Muscle layer of duodenum (tissue), 2 donors: ENCODE results near the gene EPHB1.

ENCODE experiments used
- H3K27ac ChIP-seq: one replicate; pipeline ENCODE4 v1.7.0; 2013; ENCODE audit warnings: mild to moderate bottlenecking, low read length
- H3K27me3 ChIP-seq: one replicate; pipeline ENCODE4 v1.7.0; 2013; ENCODE audit warnings: low read depth, mild to moderate bottlenecking, control low read depth, low read length
- H3K36me3 ChIP-seq, 2 donors: one replicate each; pipeline ENCODE4 v1.7.0; 2013; ENCODE audit warnings: low read length in 2 of 2, control low read depth in 1 of 2, mild to moderate bottlenecking in 1 of 2; ENCODE audit not compliant: insufficient read depth in 2 of 2, control insufficient read depth in 1 of 2
- H3K4me1 ChIP-seq, 2 donors: one replicate each; pipeline ENCODE4 v1.7.0; 2013; ENCODE audit warnings: low read length in 2 of 2, mild to moderate bottlenecking in 2 of 2, control low read depth in 1 of 2, moderate library complexity in 1 of 2; ENCODE audit not compliant: insufficient read depth in 2 of 2, control insufficient read depth in 1 of 2
- H3K4me3 ChIP-seq, 2 donors: one replicate each; pipeline ENCODE4 v1.7.0; 2013; ENCODE audit warnings: low read length in 2 of 2, low read depth in 1 of 2, mild to moderate bottlenecking in 1 of 2
- H3K9me3 ChIP-seq, 2 donors: one replicate each; pipeline ENCODE4 v1.7.0; 2013; ENCODE audit warnings: low read length in 2 of 2, control low read depth in 1 of 2, mild to moderate bottlenecking in 1 of 2; ENCODE audit not compliant: control insufficient read depth in 1 of 2
- donor health status: healthy.

The EPHB1 gene

DNA sequence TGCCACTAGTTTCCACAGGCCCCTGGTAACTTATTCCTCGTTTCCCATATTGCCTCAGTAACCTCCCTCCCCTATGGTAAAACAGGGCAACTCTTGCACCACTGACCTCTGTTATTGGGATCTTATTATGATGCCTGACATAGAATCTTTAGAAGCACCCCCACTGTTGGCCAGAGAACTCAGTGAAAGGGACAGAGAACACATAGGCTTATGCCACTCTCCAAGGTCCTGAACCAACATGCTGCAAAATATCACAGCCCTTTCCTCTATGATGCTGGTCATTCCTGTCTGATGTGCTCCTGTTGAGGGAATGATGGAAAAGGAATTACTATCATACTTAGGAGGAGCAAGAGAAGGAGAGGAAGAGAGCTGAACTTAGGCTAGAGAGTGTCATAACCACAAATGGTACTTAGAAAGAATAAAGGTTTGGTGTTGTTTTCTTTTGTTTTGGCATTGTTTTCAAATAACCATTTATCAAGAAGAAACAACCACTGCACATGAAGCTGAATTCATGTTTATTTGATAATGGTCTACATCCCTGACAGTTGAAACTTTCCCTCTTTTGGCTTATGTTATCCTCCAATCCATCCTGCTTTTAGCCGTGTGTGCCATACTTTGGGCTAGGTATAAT, 330.2 kb downstream of the EPHB1 start:
- H3K4me3 ChIP-seq: no peak overlapping the region
- H3K27ac ChIP-seq: no peak overlapping the region
- no peaks in the 10 kb centered on the region for H3K4me1 ChIP-seq
- H3K9me3 ChIP-seq: no peaks in the 10 kb centered on the region
- no peaks in the 10 kb centered on the region for H3K36me3 ChIP-seq
- H3K27me3 ChIP-seq: no peaks in the 10 kb centered on the region

DNA sequence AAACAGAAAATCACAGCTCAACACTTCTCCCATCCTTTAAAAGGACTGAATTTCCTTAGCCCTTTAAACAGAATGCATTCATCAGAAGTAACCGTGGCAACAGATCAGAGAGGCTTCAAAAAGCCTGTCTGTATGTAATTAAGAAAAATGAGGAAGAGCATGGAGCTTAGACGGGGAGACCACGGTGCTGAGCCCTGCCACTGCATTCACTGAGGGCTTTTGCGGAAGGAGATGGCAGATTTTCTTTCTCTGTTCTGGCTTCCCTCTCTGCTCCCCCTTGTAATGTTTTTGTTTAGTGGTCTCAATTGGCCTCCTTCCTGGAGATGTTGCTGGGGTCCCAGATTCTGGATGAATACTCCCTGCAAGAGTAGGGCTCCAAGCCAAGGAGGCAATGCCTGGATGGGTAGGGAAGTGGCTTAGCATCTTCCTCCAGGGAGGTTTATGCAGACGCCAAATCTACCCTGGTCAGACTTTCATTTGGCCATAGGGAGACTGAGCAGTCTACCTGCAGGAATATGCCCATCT, 332.9 kb downstream of the EPHB1 start:
- H3K36me3 ChIP-seq: no peaks in the 10 kb centered on the region

DNA sequence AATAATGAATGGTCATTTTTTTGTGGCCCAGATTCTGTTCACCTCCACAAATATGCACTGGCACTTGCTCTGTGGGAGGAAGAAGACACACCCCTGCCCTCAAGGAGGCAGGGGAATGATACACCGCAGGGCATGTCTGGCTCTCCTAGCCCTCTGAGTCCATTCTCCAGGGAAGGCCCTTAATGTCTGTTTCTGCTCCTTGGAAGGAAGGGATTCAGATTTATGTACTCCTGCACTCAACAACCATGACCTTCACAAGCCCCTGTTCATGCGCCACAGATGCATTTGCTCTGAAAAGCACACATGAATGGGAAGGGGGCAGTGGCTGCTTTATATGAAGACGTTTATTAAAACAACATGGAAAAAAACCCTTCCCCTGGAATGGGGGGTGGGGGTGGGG, 333.8 kb downstream of the EPHB1 start:
- Histone ChIP-seq H3K36me3 (no peaks in the 10 kb centered on the region), H3K4me1 (no peaks in the 10 kb centered on the region)

More for the DNA sequence above, 332.9 kb downstream of the EPHB1 start:
- H3K4me1 ChIP-seq: no peaks in the 10 kb centered on the region
- H3K27me3 ChIP-seq: no peaks in the 10 kb centered on the region
- H3K27ac ChIP-seq: no peak overlapping the region
- H3K9me3 ChIP-seq: no peaks in the 10 kb centered on the region
- no peak overlapping the region for H3K4me3 ChIP-seq

DNA sequence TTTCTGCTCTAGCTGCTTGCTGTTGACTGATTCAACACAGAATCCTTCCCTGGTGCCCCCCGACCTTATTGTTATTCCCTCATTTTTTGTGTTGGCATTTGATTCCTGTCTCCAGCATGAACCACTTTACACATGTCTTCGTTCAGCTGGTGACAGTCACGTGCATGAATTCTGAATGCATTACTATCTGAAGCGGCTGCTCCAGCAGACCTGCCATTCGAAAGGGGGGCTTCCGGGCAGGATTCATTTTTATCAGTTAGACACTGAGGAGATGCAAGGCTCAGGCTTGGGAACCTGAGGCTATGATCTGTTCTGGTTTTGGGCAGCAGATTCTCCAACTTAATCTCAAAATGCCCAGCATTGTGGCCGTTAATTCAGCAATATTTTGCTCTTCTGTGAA, 336.2 kb downstream of the EPHB1 start:
- H3K4me3 ChIP-seq: no peak overlapping the region
- H3K27me3 ChIP-seq: no peaks in the 10 kb centered on the region

More for the DNA sequence above, 333.8 kb downstream of the EPHB1 start:
- no peaks in the 10 kb centered on the region for H3K27me3 ChIP-seq
- no peaks in the 10 kb centered on the region for H3K9me3 ChIP-seq
- H3K4me3 ChIP-seq: no peak overlapping the region
- no peak overlapping the region for H3K27ac ChIP-seq

DNA sequence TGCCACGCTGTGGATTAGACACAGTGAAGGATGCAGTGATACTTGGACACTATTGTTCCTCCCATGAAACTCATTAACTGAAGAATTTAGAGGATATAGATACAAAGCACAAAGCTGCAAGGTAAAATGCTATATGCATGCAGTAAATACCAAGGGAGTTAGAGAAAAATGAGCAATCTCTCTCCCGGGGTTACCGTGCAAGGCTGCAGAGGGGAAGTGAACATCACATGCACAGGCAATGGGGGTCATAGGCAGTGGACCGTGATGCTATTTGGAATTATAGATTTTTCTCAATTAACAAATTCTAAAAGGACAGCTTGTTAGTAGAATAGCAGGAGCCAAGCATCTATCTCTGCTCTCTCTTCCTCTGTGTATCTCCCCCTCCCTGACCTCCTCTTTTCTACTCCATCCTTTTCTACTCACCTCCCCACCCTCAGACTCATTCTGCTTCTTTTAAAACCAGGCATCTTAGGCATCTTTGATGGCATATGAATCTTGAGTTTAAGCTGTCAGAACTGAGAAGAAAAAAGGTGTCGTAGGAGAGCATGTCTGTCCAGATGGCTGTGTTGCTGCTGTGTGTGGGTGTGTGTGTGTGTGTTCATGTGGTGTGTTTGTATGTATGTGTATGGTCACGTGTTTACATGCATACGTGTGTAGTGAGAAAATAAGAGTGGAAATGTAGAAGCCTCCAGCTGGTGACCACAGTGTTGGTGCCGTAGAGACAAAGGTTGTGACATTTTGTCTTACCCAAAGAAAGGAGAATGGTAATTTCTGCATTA, 339.0 kb downstream of the EPHB1 start:
- H3K27ac ChIP-seq: no peak overlapping the region
- H3K4me3 ChIP-seq: no peak overlapping the region
- H3K9me3 ChIP-seq: no peaks in the 10 kb centered on the region
- no peaks in the 10 kb centered on the region for H3K36me3 ChIP-seq
- no peaks in the 10 kb centered on the region for H3K27me3 ChIP-seq
- H3K4me1 ChIP-seq: no peaks in the 10 kb centered on the region

More for the DNA sequence above, 336.2 kb downstream of the EPHB1 start:
- Histone ChIP-seq H3K36me3 (no peaks in the 10 kb centered on the region), H3K4me1 (no peaks in the 10 kb centered on the region), H3K27ac (no peak overlapping the region), H3K9me3 (no peaks in the 10 kb centered on the region)

DNA sequence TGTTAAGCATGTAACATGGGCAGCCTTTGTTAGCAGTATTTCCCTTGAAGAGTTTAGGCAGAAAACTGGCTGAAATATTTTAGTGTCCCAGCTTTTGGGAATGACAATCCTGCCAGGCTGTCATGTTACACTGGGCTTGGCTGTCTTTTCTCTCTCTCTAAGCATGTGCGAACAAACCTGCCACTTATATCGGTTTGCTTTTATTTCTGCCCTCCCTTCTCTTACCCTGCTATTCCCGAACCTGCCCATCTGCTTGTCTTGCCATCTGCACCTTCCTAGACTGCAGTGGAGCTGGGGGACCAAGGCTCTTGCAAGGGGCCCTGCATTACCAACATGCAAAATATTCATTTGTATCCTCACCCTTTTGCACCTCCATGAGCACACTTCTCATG, 339.6 kb downstream of the EPHB1 start:
- no peak overlapping the region for H3K27ac ChIP-seq
- H3K36me3 ChIP-seq: no peaks in the 10 kb centered on the region
- H3K4me1 ChIP-seq: no peaks in the 10 kb centered on the region

DNA sequence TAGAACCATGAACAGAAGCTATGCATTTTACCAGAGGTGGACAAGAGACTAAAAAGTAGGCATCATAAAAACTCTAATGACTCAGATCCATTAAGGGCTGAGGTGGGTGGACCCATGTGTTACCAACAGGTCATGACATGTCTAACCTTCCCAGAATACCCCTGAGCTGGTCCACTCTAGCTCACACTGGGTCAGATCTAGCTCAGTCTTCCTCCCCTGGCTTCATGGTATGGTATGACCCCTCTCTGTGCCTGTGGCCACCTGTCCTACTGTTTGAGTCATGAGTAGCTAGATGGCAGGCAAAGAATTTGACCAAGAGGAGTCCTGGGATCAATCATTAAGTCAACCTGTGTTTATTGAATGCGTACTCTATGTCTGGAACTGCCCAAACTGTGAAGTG, 340.4 kb downstream of the EPHB1 start:
- Histone ChIP-seq H3K4me3 (no peak overlapping the region), H3K27ac (no peak overlapping the region), H3K9me3 (no peaks in the 10 kb centered on the region), H3K4me1 (no peaks in the 10 kb centered on the region), H3K27me3 (no peaks in the 10 kb centered on the region), H3K36me3 (no peaks in the 10 kb centered on the region)

More for the DNA sequence above, 339.6 kb downstream of the EPHB1 start:
- Histone ChIP-seq H3K27me3 (no peaks in the 10 kb centered on the region), H3K4me3 (no peak overlapping the region), H3K9me3 (no peaks in the 10 kb centered on the region)

DNA sequence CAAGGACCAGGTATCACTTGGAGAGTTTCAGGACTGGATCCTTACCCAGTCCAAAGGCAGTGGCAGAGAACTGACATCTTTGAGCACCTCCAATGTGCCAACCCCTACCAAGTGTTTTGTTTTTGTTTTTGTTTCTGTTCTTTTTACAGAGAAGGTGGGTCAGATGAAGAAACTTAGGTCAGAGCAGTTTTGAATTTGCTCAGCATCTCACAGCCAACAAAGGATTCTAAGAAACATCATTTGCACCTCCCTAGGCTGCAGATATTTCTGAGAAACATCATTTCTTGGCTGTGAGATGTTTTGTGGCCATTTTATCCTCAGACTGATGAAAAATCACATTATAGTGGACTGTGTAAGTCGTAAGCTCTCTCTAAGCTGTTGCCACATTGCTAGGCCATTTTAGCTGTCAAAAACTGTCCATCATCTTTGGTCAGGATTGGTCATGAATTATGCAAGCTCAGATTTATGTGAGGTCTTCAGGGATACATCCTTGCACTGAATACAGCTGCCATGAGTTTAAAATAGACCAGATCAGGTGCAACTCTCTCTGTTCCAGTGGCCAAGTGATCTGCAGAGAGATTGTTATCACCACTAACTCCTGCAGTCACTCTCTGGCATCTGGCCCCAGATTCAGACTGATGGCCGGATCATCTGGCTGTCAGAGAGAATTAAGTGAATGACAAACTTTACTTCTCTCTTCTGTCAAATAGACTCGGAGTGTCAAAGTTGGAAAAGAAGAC, 341.5 kb downstream of the EPHB1 start:
- Histone ChIP-seq H3K9me3 (no peaks in the 10 kb centered on the region), H3K4me3 (no peak overlapping the region), H3K4me1 (no peaks in the 10 kb centered on the region), H3K36me3 (no peaks in the 10 kb centered on the region), H3K27me3 (no peaks in the 10 kb centered on the region), H3K27ac (no peak overlapping the region)

DNA sequence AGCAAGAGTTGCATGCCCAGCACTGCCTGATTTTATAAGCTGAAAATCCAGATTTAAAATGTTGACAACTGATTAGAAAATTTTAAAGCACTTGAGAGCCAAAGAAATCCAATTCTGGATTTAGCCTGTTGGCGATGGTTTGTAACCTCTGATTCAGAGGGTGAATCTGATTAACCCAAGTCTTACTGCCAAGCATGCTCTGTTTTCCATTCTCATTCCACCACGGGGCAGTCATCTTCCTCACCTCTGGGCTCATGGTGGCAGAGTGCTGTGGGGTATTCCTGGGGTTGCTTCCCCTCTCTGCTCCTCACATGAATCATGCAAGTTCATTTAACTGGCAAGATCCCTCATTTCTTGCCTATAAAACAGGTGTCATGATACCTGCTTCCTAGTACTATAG, 342.2 kb downstream of the EPHB1 start:
- Histone ChIP-seq H3K4me1 (no peaks in the 10 kb centered on the region), H3K27me3 (no peaks in the 10 kb centered on the region), H3K9me3 (no peaks in the 10 kb centered on the region), H3K36me3 (no peaks in the 10 kb centered on the region), H3K27ac (no peak overlapping the region), H3K4me3 (no peak overlapping the region)

DNA sequence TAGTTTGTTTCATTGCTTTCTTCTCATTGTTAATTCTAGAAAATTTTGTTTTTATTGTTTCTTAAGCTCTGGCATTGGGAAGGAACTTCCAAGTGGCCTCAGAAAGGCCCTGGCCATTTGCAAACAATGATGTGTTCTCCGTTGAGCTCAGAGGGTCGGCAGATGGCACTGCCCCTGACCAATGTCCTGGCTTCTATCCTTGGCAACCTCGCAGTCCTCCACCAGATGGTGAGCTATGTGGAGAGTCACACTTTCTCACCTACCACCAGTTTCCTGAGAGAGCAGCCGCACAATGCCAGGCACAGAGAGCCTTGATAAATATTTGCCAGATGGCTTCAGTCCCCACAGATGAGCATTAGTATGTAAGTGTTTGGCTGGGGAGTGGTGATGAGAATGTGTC, 343.7 kb downstream of the EPHB1 start:
- H3K4me1 ChIP-seq: no peaks in the 10 kb centered on the region

DNA sequence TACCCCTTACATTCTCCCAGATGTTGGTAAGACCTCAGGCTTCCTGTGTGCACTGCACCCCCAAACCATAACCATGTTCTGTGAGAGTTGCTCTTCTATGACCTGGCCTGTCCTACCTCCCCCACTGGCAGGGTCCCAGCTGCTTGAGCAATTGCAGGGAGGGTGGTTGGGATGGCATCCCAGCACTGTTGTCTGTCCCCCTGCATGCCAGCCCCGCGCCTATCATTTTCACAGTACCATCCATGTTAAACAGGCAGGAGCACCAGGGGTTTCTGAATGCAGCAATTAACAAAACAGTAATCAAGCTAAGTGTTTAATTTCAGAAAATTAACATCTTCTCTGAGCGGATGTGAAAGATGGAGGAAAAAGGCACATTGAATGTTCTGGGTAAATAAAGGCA, 345.5 kb downstream of the EPHB1 start:
- Histone ChIP-seq H3K4me3 (no peak overlapping the region), H3K27ac (no peak overlapping the region)

More for the DNA sequence above, 343.7 kb downstream of the EPHB1 start:
- Histone ChIP-seq H3K27ac (no peak overlapping the region), H3K36me3 (no peaks in the 10 kb centered on the region), H3K9me3 (no peaks in the 10 kb centered on the region), H3K27me3 (no peaks in the 10 kb centered on the region), H3K4me3 (no peak overlapping the region)

More for the DNA sequence above, 345.5 kb downstream of the EPHB1 start:
- Histone ChIP-seq H3K9me3 (no peaks in the 10 kb centered on the region), H3K36me3 (no peaks in the 10 kb centered on the region), H3K4me1 (no peaks in the 10 kb centered on the region), H3K27me3 (no peaks in the 10 kb centered on the region)
